Smooth muscle cell (in vitro differentiated cells): ENCODE measurements around the gene CUL1. TPM values are rescaled to one million over a fixed set of nuclear protein-coding genes. Genes with fewer than 3 reads are reported as not detected.

Experiments
- DNase-seq: peaks from one replicate; lab custom pipeline; 2025; ENCODE audit not compliant: unreplicated experiment; lab: John Stamatoyannopoulos, UW
- H2AFZ ChIP-seq: fragments of 200-600 bp; sonication (generic); 2 replicates; pipeline ENCODE4 v1.6.0; 2016; ENCODE audit warnings: antibody characterized with exemption, low read depth, mild to moderate bottlenecking
- H3F3A ChIP-seq: fragments of 200-600 bp; sonication (generic); 2 replicates; pipeline ENCODE4 v1.6.0; 2017; ENCODE audit warnings: antibody characterized with exemption, low read depth
- H3K27ac ChIP-seq: fragments of 200-600 bp; sonication (generic); 2 replicates; pipeline ENCODE4 v1.5.1; 2016; ENCODE audit warnings: low read depth, mild to moderate bottlenecking
- H3K27me3 ChIP-seq: fragments of 200-600 bp; sonication (generic); 2 replicates; pipeline ENCODE4 v1.6.1; 2016; ENCODE audit warnings: low read depth, mild to moderate bottlenecking
- H3K36me3 ChIP-seq: fragments of 200-600 bp; sonication (generic); 2 replicates; pipeline ENCODE4 v1.5.1; 2016; ENCODE audit warnings: low read depth
- H3K4me1 ChIP-seq: fragments of 200-600 bp; sonication (generic); 2 replicates; pipeline ENCODE4 v1.5.1; 2016; ENCODE audit warnings: low read depth
- H3K4me2 ChIP-seq: fragments of 200-600 bp; sonication (generic); 2 replicates; pipeline ENCODE4 v1.6.0; 2016; ENCODE audit warnings: mild to moderate bottlenecking
- H3K4me3 ChIP-seq: fragments of 200-600 bp; sonication (generic); 2 replicates; pipeline ENCODE4 v1.5.1; 2016; ENCODE audit warnings: mild to moderate bottlenecking
- H3K79me2 ChIP-seq: fragments of 200-600 bp; sonication (generic); 2 replicates; pipeline ENCODE4 v1.6.0; 2016; ENCODE audit warnings: low read depth, mild to moderate bottlenecking
- H3K9ac ChIP-seq: fragments of 200-600 bp; sonication (generic); 2 replicates; pipeline ENCODE4 v1.6.0; 2016; ENCODE audit warnings: low read depth
- H3K9me3 ChIP-seq: fragments of 200-600 bp; sonication (generic); replicated peaks from 2 replicates; pipeline ENCODE4 v1.5.1; 2016; ENCODE audit warnings: low read depth
- H4K20me1 ChIP-seq: fragments of 200-600 bp; sonication (generic); 2 replicates; pipeline ENCODE4 v1.6.0; 2016; ENCODE audit warnings: low read depth
- CTCF ChIP-seq: fragments of 200-600 bp; sonication (generic); IDR thresholded peaks from 2 replicates; pipeline ENCODE4 v1.5.1; 2017; ENCODE audit warnings: borderline replicate concordance, mild to moderate bottlenecking, antibody characterized with exemption; ENCODE audit not compliant: insufficient read depth, poor library complexity, severe bottlenecking
- WGBS: methylation state at CpG from one replicate; pipeline ENCODE4 v1.1.7; 2016; ENCODE audit warnings: low lambda C conversion rate; 5-methylcytosine and 5-hydroxymethylcytosine counted together
- polyA plus RNA-seq: library from polyadenylated mRNA; unstranded; fragments of >200 nt; fragmentation: Nextera tagmentation; extraction: Ambion mirVana; gene quantifications from 2 replicates; pipeline ENCODE4 v1.2.1, GENCODE V29; 2016
- total RNA-seq: library from RNA; depleted of rRNA; stranded (reverse); fragments of >200 nt; gene quantifications from 2 replicates; pipeline ENCODE4 v1.2.3, GENCODE V29; 2014

The CUL1 gene
- total and polyA plus RNA-seq, 2 experiments from 2014 or later = 38.2 to 44.8 TPM

GRCh38 chr7:148750442-148751355 is 52.0 kb downstream of the CUL1 start:
- no peak for TF ChIP-seq CTCF
- Histone ChIP-seq H3K4me3 (no peak overlapping the region), H3K9ac (no peak overlapping the region), H3K9me3 (no peaks in the 10 kb centered on the region), H4K20me1 (peaks cover 52% of the 10 kb centered on the region), H3K4me2 (no peak overlapping the region), H3K36me3 (no peaks in the 10 kb centered on the region), H3K79me2 (peaks cover 27% of the 10 kb centered on the region), H3K27me3 (no peaks in the 10 kb centered on the region), H3K27ac (no peak overlapping the region), H3K4me1 (no peaks in the 10 kb centered on the region), H3F3A (no peaks in the 10 kb centered on the region), H2AFZ (no peak overlapping the region)
- no peak for DNase-seq
- WGBS = 98% methylated on average over 8 of the region's 8 CpGs

GRCh38 chr7:148753224-148753623 is 54.5 kb downstream of the CUL1 start:
- Histone ChIP-seq H3F3A (no peaks in the 10 kb centered on the region), H3K9ac (no peak overlapping the region), H3K36me3 (peaks cover 8% of the 10 kb centered on the region), H3K27ac (no peak overlapping the region), H3K79me2 (peaks cover 21% of the 10 kb centered on the region), H3K4me1 (no peaks in the 10 kb centered on the region), H3K9me3 (no peaks in the 10 kb centered on the region), H2AFZ (no peak overlapping the region), H3K4me3 (no peak overlapping the region), H4K20me1 (peaks cover 38% of the 10 kb centered on the region), H3K4me2 (no peak overlapping the region), H3K27me3 (no peaks in the 10 kb centered on the region)
- WGBS = 77% methylated on average over 4 of the region's 4 CpGs
- DNase-seq = no peak
- TF ChIP-seq CTCF = no peak

GRCh38 chr7:148754912-148755311 is 56.2 kb downstream of the CUL1 start:
- Histone ChIP-seq H3K9me3 (no peaks in the 10 kb centered on the region), H4K20me1 (peaks cover 46% of the 10 kb centered on the region), H3F3A (no peaks in the 10 kb centered on the region), H3K27ac (no peak overlapping the region), H3K4me3 (no peak overlapping the region), H2AFZ (no peak overlapping the region), H3K79me2 (peaks cover 21% of the 10 kb centered on the region), H3K36me3 (peaks cover 8% of the 10 kb centered on the region), H3K4me2 (no peak overlapping the region), H3K9ac (no peak overlapping the region), H3K27me3 (no peaks in the 10 kb centered on the region), H3K4me1 (no peaks in the 10 kb centered on the region)
- WGBS = 96% methylated on average over 6 of the region's 6 CpGs
- DNase-seq = no peak
- TF ChIP-seq CTCF = no peak
